Measurements from ENCODE around the gene FOXF2.

DNA sequence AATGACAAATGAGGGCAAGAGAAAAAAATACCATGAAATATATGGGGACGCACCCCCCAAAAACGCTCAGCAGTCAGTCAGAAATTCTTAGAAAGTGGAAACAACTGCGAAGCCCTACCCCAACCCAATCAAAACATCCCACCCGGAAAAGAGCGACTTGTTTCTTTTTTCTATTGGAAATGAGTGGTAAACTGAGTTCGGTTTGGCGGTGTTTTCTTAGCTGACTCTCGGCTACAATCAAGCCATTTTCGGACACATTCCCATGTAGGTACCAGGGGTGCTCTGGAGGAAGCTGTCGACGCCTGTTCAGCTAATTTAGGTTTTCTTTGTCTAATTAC is 1.9 kb upstream of the FOXF2 start:
- TF ChIP-seq, protein P1, sequence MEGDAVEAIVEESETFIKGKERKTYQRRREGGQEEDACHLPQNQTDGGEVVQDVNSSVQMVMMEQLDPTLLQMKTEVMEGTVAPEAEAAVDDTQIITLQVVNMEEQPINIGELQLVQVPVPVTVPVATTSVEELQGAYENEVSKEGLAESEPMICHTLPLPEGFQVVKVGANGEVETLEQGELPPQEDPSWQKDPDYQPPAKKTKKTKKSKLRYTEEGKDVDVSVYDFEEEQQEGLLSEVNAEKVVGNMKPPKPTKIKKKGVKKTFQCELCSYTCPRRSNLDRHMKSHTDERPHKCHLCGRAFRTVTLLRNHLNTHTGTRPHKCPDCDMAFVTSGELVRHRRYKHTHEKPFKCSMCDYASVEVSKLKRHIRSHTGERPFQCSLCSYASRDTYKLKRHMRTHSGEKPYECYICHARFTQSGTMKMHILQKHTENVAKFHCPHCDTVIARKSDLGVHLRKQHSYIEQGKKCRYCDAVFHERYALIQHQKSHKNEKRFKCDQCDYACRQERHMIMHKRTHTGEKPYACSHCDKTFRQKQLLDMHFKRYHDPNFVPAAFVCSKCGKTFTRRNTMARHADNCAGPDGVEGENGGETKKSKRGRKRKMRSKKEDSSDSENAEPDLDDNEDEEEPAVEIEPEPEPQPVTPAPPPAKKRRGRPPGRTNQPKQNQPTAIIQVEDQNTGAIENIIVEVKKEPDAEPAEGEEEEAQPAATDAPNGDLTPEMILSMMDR (IDR thresholded peaks at IDR 0.05), result no peak
- no peak for TF ChIP-seq POLR2A (IDR thresholded peaks at IDR 0.05)

Data from esophagus squamous epithelium (tissue), 4 donors.